ENCODE data around the gene SERPINB7.

The SERPINB7 gene

DNA sequence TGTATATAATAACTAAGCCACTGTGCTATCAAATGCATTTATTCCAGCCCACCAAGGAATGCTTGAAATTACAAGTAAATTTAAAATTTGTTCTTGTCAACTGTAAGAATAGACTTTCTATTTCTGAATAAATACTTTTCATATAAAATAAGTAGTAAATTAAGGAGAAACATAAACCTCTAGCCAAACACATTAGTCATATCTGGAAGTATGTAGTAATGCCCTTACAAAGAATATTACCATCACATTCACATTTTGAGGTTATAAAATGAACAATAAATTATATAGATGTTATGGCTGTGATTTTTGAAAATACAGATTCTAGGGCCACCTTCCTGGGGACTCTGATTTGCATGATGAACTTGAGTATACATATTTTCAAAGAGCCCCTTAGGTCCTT is 54.7 kb downstream of the SERPINB7 start:
- Histone ChIP-seq H3K9me3 (replicated peaks in 1 of 2; ENCODE audit: control insufficient read depth in 2 of 2, insufficient read depth in 1 of 2, low read depth in 1 of 2, low read length in 2 of 2) (no peaks in the 10 kb centered on the region), H2BK12ac (ENCODE audit: low read length) (no peak overlapping the region), H2BK5ac (ENCODE audit: low read length) (no peak overlapping the region), H2AFZ (ENCODE audit: low read length) (no peak overlapping the region), H3K79me1 (ENCODE audit: low read depth, low read length) (no peaks in the 10 kb centered on the region), H3K4me2 (ENCODE audit: insufficient read depth, low read length, poor library complexity, severe bottlenecking) (no peak overlapping the region), H3K14ac (ENCODE audit: low read length) (no peak overlapping the region), H3K36me3 (replicated peaks in 1 of 2; ENCODE audit: control insufficient read depth in 2 of 2, insufficient read depth in 2 of 2, low read length in 2 of 2) (no peaks in the 10 kb centered on the region), H4K91ac (ENCODE audit: low read depth, low read length, poor library complexity) (no peak overlapping the region), H3K27me3 (ENCODE audit: control insufficient read depth in 3 of 3, insufficient read depth in 3 of 3, low read depth in 1 of 3, low read length in 3 of 3) (no peaks in the 10 kb centered on the region), H3K9ac (ENCODE audit: low read depth, low read length, poor library complexity) (no peak overlapping the region), H3K27ac (replicated peaks; ENCODE audit: low read length) (no peak overlapping the region), H2BK120ac (ENCODE audit: low read depth, low read length) (no peak overlapping the region), H3K18ac (ENCODE audit: low read length) (no peak overlapping the region), H3K4ac (ENCODE audit: low read length) (no peak overlapping the region), H2AK5ac (ENCODE audit: low read depth, low read length) (no peak overlapping the region), H3K23ac (ENCODE audit: low read depth, low read length, poor library complexity) (no peak overlapping the region), H4K8ac (ENCODE audit: low read depth, low read length) (no peak overlapping the region), H3K4me3 (ENCODE audit: low read length in 2 of 2) (no peak overlapping the region), H3K4me1 (ENCODE audit: control insufficient read depth in 2 of 2, insufficient read depth in 1 of 2, low read depth in 1 of 2, low read length in 2 of 2) (no peaks in the 10 kb centered on the region), H2BK15ac (ENCODE audit: low read length) (no peak overlapping the region)
- no peak for DNase-seq (ENCODE audit: low spot score)

- Histone ChIP-seq H3K27me3 (ENCODE audit: control insufficient read depth in 3 of 3, insufficient read depth in 3 of 3, low read depth in 1 of 3, low read length in 3 of 3) (no peaks in the 10 kb centered on the region), H2BK120ac (ENCODE audit: low read depth, low read length) (no peak overlapping the region), H4K91ac (ENCODE audit: low read depth, low read length, poor library complexity) (no peak overlapping the region), H3K4ac (ENCODE audit: low read length) (no peak overlapping the region), H3K14ac (ENCODE audit: low read length) (no peak overlapping the region), H4K8ac (ENCODE audit: low read depth, low read length) (no peak overlapping the region), H3K36me3 (replicated peaks in 1 of 2; ENCODE audit: control insufficient read depth in 2 of 2, insufficient read depth in 2 of 2, low read length in 2 of 2) (no peaks in the 10 kb centered on the region), H3K4me2 (ENCODE audit: insufficient read depth, low read length, poor library complexity, severe bottlenecking) (no peak overlapping the region), H3K18ac (ENCODE audit: low read length) (no peak overlapping the region), H3K27ac (replicated peaks; ENCODE audit: low read length) (no peak overlapping the region), H3K79me1 (ENCODE audit: low read depth, low read length) (no peaks in the 10 kb centered on the region), H2AK5ac (ENCODE audit: low read depth, low read length) (no peak overlapping the region), H2BK15ac (ENCODE audit: low read length) (no peak overlapping the region), H3K4me3 (ENCODE audit: low read length in 2 of 2) (no peak overlapping the region), H3K23ac (ENCODE audit: low read depth, low read length, poor library complexity) (no peak overlapping the region), H2BK5ac (ENCODE audit: low read length) (no peak overlapping the region), H3K9me3 (replicated peaks in 1 of 2; ENCODE audit: control insufficient read depth in 2 of 2, insufficient read depth in 1 of 2, low read depth in 1 of 2, low read length in 2 of 2) (no peaks in the 10 kb centered on the region), H3K9ac (ENCODE audit: low read depth, low read length, poor library complexity) (no peak overlapping the region), H2AFZ (ENCODE audit: low read length) (no peak overlapping the region), H3K4me1 (ENCODE audit: control insufficient read depth in 2 of 2, insufficient read depth in 1 of 2, low read depth in 1 of 2, low read length in 2 of 2) (no peaks in the 10 kb centered on the region), H2BK12ac (ENCODE audit: low read length) (no peak overlapping the region)
- no peak for DNase-seq (ENCODE audit: low spot score)
- no CpG with 5 or more reads among the region's 6 CpGs for WGBS, 2 donors (ENCODE audit: extremely low coverage in 2 of 2, insufficient read length in 2 of 2, insufficient replicate concordance in 1 of 2)
Measured at GRCh38 chr18:63831080-63831788, 56.0 kb downstream of the SERPINB7 start.

DNA sequence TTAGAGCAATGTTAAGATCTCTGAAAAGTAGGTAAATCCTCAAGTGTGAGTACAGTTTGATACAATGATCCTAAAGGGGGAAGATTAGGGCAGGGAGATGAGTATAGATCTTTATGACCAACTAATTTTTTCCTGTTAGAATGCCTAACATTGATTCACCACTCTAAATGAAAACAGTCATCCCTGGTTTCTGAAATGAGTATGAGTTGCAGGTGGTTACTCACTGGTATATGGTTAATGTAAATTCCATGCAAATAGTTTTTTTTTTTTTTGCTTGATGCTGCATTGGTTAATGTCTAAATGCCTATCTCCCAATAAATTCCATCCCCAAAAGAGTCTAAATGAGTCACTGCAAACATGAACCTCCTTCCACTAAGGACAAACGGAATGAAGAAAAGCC is 57.3 kb downstream of the SERPINB7 start:
- Histone ChIP-seq H2BK15ac (ENCODE audit: low read length) (no peak overlapping the region), H2BK5ac (ENCODE audit: low read length) (no peak overlapping the region), H3K27ac (replicated peaks; ENCODE audit: low read length) (no peak overlapping the region), H3K4me1 (ENCODE audit: control insufficient read depth in 2 of 2, insufficient read depth in 1 of 2, low read depth in 1 of 2, low read length in 2 of 2) (no peaks in the 10 kb centered on the region), H4K91ac (ENCODE audit: low read depth, low read length, poor library complexity) (no peak overlapping the region), H3K18ac (ENCODE audit: low read length) (no peak overlapping the region), H3K4me3 (ENCODE audit: low read length in 2 of 2) (no peak overlapping the region), H2AFZ (ENCODE audit: low read length) (no peak overlapping the region), H3K9me3 (replicated peaks in 1 of 2; ENCODE audit: control insufficient read depth in 2 of 2, insufficient read depth in 1 of 2, low read depth in 1 of 2, low read length in 2 of 2) (no peaks in the 10 kb centered on the region), H4K8ac (ENCODE audit: low read depth, low read length) (no peak overlapping the region), H3K9ac (ENCODE audit: low read depth, low read length, poor library complexity) (no peak overlapping the region), H3K14ac (ENCODE audit: low read length) (no peak overlapping the region), H3K4ac (ENCODE audit: low read length) (no peak overlapping the region), H3K36me3 (replicated peaks in 1 of 2; ENCODE audit: control insufficient read depth in 2 of 2, insufficient read depth in 2 of 2, low read length in 2 of 2) (no peaks in the 10 kb centered on the region), H2AK5ac (ENCODE audit: low read depth, low read length) (no peak overlapping the region), H3K23ac (ENCODE audit: low read depth, low read length, poor library complexity) (no peak overlapping the region), H3K4me2 (ENCODE audit: insufficient read depth, low read length, poor library complexity, severe bottlenecking) (no peak overlapping the region), H2BK120ac (ENCODE audit: low read depth, low read length) (no peak overlapping the region), H3K79me1 (ENCODE audit: low read depth, low read length) (no peaks in the 10 kb centered on the region), H2BK12ac (ENCODE audit: low read length) (no peak overlapping the region), H3K27me3 (ENCODE audit: control insufficient read depth in 3 of 3, insufficient read depth in 3 of 3, low read depth in 1 of 3, low read length in 3 of 3) (no peaks in the 10 kb centered on the region)
- WGBS, 2 donors (ENCODE audit: extremely low coverage in 2 of 2, insufficient read length in 2 of 2, insufficient replicate concordance in 1 of 2): no CpG with 5 or more reads among the region's 1 CpG
- no peak for DNase-seq (ENCODE audit: low spot score)

DNA sequence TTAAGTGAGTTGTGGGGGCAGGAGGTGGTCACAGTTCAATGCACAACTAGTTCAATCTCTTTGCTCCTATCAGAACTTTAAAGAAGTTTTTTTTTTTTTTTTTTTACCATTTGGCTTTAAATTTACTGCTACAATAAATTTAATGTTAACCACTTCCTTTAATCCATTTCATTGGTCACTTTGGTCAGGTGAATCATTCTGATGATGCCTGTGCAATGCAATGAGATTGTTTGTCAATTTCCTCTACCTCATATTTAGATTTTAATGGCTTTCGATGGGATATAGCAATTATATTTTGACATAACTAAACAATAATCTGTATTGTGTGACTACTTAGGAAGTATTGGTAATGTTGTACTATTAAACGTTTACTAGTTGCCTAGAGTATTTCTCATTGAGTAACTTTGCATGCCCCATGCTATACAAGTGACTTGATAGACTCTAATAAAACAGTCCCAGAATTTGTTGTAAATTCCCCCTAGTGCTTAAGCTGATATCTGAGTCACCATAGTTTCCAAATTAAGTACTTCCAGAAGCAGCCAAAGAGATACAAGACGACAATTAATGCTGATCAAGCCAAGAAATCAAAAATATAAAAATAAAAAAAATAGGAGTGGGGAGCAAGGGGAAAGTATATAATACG is 59.4 kb downstream of the SERPINB7 start:
- Histone ChIP-seq H4K8ac (ENCODE audit: low read depth, low read length) (no peak overlapping the region), H2BK12ac (ENCODE audit: low read length) (no peak overlapping the region), H2BK15ac (ENCODE audit: low read length) (no peak overlapping the region), H3K36me3 (replicated peaks in 1 of 2; ENCODE audit: control insufficient read depth in 2 of 2, insufficient read depth in 2 of 2, low read length in 2 of 2) (no peaks in the 10 kb centered on the region), H3K14ac (ENCODE audit: low read length) (no peak overlapping the region), H3K4me1 (ENCODE audit: control insufficient read depth in 2 of 2, insufficient read depth in 1 of 2, low read depth in 1 of 2, low read length in 2 of 2) (no peaks in the 10 kb centered on the region), H3K4ac (ENCODE audit: low read length) (no peak overlapping the region), H2AFZ (ENCODE audit: low read length) (no peak overlapping the region), H3K18ac (ENCODE audit: low read length) (no peak overlapping the region), H3K4me3 (ENCODE audit: low read length in 2 of 2) (no peak overlapping the region), H2BK120ac (ENCODE audit: low read depth, low read length) (no peak overlapping the region), H2BK5ac (ENCODE audit: low read length) (no peak overlapping the region), H4K91ac (ENCODE audit: low read depth, low read length, poor library complexity) (no peak overlapping the region), H3K9ac (ENCODE audit: low read depth, low read length, poor library complexity) (no peak overlapping the region), H3K79me1 (ENCODE audit: low read depth, low read length) (no peaks in the 10 kb centered on the region), H3K27me3 (ENCODE audit: control insufficient read depth in 3 of 3, insufficient read depth in 3 of 3, low read depth in 1 of 3, low read length in 3 of 3) (no peaks in the 10 kb centered on the region), H3K4me2 (ENCODE audit: insufficient read depth, low read length, poor library complexity, severe bottlenecking) (no peak overlapping the region), H2AK5ac (ENCODE audit: low read depth, low read length) (no peak overlapping the region), H3K9me3 (replicated peaks in 1 of 2; ENCODE audit: control insufficient read depth in 2 of 2, insufficient read depth in 1 of 2, low read depth in 1 of 2, low read length in 2 of 2) (no peaks in the 10 kb centered on the region), H3K27ac (replicated peaks; ENCODE audit: low read length) (no peak overlapping the region), H3K23ac (ENCODE audit: low read depth, low read length, poor library complexity) (no peak overlapping the region)
- no peak for DNase-seq (ENCODE audit: low spot score)
- WGBS, 2 donors (ENCODE audit: extremely low coverage in 2 of 2, insufficient read length in 2 of 2, insufficient replicate concordance in 1 of 2): no CpG with 5 or more reads among the region's 4 CpGs

All from neuronal stem cell (in vitro differentiated cells).